Germinal center (tissue), 1 donor: ENCODE results near the gene PC.

Experiments used
- DNase-seq: peaks from one replicate; pipeline ENCODE4 v3.0.0; 2012; ENCODE audit warnings: mixed read lengths, low spot score

Gene PC

DNA sequence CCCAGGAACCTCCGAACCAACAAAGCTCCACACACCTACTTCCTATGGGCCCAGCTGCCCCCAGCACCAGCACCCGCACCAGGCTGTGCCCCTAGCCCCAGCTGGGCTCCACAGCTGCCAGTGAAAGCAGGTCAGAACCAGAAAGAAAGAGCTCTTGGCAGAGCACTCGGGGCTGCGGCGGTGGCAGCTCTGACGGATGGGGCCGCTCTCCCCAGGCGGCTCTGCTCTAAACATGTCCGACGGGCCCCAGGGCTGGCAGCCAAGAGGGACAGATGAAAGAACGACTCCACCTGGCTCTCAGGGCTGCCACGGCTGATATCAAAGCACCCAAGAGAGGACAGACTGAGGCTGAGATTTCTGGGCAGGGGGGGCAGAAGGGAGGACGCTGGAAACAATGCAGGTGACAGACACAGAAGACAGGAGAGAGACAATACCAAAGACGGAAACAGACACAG lies 75.6 kb downstream of the PC start:
- DNase-seq, result no peak

DNA sequence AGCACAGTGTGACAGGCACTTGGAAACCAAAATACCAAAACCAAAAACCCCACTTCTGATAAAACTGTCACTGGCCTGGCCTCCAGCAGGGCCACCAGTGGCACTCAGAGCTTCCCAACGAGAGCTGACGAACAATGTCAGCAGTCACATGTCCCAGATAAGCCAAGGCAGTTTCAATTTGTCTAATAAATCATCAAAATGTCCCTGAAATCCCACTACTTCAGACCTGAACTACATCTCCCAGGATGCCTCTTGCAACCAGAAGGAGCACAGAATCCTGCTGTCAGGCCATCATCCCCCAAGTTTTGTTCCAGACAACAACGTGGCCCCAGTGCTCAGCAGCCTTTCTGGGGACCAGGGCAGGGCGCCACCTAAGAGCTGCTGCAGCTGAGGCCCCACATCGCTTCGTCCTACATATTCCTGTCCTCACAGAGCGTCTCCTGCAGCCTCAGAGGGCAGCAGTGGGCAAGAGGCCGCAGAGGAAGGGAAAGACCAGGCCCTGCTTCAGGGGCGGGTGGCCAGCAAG lies 76.2 kb downstream of the PC start:
- DNase-seq, result no peak

DNA sequence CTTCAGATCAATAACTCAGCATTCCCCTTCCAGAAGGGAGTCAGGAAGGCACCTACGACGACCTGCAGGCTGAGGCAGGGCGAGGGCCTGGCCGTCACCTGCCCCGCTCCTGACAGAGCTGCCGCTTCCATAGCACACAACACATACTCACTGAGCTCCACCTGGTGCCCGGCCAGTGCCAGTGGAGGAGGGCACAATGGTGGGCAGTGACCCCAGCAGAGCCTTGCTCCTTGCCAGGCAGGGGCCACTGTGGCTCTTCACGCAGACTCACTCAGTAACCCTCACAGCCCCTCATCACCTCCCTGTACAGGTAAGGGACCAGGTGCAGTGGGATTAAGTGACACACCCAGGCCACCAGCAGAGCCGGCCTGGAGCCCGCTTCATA lies 76.7 kb downstream of the PC start:
- no peak for DNase-seq

DNA sequence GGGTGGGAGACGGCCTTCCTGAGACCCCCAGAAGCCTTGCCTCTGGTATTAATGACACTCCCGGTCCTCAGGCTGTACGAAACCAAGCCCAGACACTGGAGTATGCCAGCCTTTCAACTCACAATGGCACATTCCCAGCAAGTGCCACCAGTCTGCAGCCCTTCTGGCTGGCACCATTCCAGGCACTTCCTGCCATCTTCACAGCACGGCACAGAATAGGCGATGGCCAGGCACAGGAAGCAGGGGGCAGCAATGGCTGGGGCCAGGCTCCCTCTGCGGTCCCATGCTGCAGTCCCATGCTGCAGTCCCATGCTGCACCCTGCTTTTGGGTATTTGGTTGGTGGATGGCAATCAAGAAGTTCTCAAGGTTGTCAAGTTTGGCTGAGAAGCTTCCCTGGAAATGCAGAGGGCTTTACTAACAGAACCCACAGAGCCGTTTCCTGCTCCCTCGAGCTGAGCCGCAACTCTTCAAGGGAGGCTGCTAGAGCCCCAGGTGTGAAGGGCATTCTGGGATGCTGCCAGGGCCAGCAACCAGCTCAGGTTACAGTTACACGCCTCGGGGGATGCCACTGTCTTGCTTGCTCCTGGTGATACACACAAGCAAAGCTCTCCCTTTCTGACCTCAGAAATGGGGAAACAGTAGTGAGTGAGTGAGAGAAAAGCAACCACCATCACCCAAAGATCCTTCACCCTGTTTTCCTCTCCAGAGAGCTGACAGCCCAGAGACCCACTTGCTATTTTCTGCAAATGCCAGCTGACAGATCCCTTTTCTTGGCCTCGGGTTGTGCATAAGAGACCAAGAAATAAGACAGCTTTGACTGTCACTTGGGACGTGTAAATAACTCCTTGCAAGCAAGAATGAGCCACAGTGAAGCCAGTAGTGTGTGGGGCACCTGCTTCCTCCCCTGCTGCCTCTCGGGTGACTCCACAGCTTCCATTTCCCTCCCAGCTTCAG lies 77.4 kb downstream of the PC start:
- no peak for DNase-seq

DNA sequence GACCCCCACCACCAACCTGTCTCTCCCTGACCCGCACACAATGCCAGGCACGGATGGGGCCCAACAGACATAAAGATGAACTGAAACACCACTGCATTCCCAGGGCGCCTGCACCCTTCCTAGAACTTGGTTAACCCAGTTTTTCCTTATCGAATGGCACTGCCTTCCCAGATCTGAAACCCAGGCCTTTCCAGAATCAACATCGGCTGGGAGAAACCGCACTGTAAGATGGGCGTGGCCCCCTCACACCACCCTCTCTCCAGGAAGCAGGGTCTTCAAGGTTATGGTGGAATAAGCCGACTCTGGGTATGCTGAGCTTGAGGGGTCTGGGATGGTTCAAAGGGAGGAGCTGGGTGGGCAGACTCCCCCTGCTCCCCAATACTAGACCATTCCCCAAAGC lies 78.2 kb downstream of the PC start:
- DNase-seq, result no peak

DNA sequence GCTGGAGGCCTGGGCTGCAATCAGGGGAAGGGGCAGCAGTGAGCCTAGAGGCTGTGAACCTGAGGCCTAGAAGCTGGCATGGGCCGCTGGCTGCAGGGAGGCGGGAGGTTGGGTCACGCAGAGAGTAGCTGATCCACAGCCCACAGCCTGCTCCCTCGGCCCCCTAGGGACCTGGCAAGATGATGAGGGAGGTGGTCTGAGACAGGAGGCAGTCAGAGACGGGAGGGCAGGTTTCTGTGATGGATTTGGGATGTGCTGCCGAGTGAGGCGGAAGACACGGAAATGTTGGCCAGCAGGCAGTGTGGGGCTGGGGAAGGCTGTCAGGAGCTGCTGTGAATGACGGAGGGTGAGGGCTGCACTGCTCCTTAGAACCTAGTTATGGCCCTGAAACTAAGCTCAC lies 78.6 kb downstream of the PC start:
- DNase-seq, result no peak

DNA sequence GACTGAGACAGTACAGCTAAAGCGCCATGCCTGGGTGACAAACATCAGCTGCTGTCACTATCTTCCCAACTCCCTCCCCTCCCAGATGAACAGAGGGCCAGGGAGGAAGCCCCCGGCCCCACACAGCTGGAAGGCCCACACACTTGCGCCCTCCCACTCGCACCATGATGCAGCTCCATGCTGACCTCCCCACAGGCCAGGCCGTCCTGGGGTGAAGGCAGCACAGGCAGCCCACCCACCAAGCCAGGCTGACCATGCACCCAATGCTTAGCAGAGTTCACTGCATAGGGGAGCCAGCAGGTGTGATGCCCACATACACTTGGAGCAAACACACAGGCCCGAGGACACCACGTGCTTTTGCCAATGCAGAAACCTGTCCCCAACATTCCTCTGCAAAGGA lies 79.2 kb downstream of the PC start:
- DNase-seq, result no peak

DNA sequence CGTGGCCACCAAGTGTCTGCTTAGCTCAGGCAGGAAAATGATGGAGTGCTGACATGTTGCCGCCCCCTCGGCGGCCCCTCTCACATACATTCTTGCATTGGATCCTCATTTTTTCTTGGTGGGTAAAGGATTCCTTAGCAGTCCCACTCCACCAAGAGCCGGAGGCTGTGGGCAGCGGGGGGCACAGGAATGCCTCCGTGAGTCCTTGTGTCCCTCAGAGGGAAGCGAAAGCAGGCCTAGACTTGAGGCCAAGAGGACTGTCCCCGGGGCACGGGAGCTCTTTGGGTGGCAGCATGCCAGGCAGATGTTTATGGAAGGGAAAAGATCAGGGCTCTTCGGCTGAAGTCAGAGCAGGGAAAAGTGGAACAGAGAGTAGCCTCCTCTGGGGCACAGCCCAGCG lies 79.7 kb downstream of the PC start:
- no peak for DNase-seq

DNA sequence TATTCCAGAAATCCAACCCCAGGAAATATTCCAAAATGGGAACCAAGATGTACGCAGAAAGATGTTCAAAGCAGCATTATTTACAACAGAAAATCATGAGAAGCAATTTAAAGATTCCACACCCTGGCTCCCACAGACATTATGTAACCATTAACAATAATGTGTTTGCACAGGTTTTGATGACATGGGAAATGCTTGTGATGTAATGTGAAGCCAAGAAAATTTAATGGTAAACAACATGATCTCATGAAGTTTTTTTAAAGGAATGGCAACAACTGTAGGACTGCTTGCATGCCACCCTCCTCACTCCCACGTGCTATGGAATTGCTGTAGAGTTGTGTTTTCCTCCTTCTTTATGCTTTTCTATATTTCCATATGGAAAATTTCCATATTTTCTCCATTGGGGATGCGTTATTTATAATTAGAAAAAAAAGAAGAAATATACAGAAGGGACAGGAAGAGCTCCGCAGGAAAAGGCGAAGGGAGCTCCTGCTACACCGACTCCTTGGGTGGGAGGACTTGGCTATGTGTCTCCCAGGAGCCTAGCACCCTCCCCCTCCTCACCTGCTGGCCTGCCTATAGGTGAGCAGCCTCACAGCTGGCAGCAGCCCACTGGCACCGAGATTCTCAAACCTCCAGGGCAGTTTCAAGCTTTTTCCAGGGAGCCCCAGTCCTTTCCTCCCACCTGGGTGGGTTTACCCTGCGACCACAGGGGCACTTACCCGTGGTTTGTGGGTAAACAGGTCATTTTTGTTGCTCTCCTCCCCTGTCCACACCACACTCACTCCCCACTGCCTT lies 80.4 kb downstream of the PC start:
- no peak for DNase-seq

DNA sequence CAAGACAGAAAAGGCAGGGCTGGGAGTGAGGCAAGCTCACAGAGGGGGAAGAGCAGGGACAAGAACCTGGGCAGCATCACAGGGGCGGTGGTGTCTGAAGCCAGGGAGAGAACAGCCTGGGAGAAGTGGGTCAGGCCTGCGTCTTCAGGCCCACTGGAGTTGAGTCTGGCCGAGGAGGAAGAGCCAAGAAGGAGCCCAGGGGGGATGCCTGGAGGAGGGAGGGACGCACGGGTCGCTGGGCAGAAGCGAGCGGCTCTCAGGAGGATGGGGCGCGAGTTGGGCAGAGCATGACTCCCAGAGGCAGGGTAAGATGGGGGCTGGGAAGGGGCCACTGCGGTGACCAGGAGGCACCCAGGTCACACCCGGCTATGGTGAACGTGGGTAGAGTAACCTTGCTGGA lies 82.8 kb downstream of the PC start:
- DNase-seq, result no peak

DNA sequence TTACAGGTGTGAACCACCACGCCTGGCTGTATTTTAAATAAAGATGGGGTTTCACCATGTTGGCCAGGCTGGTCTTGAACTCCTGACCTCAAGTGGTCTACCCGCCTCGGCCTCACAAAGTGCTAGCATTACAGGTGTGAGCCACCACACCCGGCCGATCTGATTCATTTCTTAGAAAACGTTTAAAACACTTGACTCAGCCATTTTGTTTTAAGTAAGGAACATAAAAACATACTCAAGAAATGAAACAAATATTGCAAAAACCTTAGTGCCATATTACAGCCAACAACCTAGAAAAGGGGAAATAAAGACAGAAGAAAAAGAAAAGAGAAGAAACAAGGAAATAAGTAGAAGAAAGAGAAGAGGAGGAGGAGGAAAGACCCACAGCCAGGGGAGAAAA lies 84.0 kb downstream of the PC start:
- no peak for DNase-seq

DNA sequence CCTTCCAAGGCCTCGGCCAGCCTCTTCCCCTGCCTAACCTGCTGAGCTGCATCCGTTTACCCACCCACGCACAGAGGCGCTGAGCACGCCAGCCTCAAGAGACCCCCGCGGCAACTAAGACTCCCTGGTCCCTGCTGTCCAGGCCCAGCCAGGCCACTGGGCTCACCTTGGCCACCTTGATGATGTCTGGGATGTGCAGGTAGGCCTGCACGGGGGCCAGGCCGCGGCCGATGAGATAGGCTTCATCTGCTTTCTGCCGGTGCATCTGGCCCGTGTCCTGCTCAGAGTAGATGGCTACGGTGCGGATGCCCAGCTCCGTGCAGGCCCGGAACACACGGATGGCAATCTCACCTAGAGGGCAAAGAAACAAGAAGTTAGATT lies 86.7 kb downstream of the PC start:
- DNase-seq, result no peak

DNA sequence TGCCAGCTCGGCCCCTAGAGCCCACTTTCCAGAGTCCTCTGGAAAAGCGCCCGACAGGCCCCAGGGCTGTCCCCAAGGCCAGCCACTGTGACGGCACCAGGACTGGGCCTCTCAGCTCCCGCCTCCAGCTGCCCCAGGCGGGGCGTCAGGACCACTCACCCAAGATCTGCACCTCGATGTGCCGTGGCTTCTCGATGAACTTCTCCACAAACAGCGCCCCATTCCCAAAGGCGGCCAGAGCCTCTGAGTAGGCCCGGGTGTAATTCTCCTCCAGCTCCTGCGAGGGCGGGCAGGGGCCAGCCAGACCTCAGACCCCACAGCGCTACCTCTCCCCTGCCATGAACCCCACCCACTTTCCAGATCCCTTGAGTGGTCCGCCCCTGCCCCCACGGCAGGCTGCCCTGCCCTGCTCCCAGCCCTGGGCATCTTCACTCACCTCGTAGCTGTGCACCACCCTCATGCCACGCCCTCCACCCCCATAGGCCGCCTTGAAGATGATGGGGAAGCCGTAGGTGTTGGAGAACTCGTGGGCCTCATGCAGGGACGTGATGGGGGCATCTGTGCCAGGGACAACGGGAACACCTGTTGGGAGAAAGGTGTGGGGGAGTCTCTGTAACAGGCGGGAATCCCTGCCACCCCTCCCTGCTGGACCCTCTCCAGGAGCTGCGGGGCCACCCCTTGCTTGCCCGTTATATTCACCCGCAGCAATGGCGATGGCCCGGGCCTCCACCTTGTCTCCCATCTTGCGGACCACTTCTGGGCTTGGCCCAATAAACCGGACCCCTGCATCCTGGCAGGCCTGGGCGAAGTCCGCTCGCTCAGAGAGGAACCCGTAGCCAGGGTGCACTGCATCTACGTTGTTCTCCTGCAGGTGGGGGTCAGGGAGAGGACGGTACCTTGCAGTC lies 87.3 kb downstream of the PC start:
- no peak for DNase-seq

DNA sequence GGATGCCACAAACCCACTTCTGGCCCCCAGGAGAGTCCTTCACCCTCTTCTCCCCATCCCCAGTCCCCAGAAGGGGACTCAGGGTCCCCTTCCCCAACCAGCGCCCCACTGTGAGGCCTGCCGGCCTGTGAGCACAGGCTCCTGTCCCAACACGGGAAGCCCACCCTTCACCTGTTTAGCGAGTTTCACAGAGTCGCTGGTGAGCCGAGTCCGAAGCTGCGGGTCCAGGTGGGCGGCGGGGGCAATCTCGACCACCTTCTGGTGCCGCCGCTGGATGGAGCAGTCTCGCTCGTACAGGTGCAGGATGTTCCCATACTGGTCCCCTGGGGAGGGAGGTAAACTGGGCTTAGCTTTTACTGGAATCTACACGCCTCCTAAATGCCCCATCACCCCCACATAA lies 88.1 kb downstream of the PC start:
- no peak for DNase-seq

DNA sequence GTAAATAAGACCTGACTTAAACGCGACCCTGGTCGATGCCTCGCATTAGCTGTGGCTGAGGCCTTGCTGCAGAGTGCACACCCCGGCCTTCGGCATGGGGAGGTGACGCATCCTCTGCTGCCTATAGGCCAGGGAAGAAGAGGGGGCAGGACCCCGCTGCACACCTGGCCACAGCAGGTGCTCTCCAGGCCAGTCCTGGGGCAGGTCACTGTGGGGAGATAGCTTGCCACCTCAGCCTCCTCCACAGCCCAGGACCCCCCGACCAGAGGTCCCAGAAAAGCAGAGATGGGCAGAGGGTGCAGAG lies 88.7 kb downstream of the PC start:
- no peak for DNase-seq

DNA sequence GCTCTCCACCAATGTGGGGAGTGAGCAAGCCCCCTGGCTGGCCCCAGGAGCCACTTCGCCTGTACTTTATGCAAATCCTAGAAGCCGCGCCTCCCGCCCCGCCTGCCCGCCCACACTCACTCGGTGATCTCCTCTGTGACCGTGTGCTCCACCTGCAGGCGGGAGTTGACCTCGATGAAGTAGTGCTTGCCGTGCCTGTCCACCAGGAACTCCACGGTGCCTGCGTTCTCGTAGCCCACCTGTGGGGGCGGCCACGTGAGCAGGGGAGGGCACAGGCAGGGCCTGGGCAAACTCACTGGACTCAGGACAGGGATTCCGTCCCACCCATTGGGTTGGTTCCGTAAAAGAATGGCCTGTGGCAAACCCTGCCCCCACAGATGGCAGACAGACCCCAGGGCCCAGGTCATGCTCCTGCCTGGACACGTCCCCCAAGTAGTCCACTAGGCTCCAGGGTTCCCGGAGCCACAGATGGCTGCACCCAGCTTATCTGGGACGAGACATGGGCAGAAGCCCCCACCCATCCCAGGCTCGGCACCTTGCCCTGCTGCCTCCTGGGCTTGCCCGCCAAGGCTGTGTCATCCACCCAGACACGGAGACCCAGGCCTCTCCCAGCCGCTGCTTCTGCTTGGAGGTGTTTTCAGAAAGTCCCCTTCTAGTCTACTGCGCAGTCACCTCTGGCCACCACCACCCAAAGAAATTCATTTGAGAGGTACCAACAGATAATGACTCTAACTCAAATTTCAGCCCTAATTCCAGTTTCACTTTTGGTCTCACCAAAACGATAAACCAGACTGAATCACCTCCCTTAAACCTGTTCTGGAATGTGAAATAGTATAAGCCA lies 89.2 kb downstream of the PC start:
- DNase-seq, result peak; percentile 90

DNA sequence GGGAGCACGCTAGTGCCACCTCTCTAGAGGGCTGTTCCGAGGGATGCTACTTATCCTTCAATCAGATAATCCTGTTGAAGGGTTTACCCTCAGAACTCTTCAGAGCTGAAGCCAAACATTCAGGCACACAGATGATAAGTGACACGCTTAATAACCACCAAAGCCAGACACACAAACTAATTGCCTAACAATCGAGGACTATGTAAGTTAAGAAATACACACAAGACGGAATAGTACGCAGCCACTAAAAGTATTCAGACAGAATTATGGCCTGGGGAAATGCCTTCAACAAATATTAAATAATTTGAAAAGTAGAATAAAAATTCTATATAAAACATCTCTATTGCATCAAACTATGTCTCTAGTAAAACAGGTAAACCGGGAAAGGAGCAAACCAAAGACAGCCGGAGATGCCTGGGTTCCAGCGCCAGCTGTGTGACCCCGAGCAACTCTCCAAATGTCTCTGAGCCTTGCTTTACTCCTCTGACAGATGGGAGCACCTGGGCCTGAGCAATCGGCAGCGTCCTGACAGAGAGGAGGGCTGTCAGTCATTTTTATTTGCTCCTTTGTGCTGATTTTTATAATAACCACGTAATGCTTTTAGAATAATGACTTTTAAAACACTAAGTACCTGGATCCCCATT lies 90.0 kb downstream of the PC start:
- no peak for DNase-seq

DNA sequence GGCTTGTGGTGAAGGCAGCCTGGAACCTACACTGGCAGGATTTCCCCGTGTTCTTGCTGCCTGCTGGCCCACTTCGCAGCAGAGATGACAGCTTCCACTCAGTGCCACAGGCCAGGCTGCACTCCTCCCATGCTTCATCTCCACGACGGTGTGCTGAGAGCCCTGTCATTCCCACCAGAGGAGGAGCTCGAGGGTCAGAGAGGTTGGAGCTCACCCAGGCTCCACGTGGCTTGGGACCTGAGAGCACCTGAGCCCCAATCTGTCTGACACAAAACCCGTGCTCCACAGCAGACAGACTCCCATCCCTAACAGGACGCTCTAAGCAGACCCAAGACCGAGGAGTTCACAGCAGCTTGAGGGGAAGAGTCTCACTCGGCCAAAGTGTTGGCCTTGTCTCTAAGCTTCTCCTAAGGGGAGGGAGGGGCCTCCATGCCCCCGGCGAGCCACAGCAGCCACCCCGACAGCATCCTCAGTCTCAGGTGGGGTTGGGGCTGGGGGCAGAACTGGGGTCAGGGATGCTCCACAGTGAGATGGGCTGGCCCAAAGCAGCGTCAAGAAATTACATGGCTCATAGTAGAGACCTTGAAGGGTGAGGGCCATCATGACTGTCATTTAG lies 90.7 kb downstream of the PC start:
- DNase-seq, result no peak

DNA sequence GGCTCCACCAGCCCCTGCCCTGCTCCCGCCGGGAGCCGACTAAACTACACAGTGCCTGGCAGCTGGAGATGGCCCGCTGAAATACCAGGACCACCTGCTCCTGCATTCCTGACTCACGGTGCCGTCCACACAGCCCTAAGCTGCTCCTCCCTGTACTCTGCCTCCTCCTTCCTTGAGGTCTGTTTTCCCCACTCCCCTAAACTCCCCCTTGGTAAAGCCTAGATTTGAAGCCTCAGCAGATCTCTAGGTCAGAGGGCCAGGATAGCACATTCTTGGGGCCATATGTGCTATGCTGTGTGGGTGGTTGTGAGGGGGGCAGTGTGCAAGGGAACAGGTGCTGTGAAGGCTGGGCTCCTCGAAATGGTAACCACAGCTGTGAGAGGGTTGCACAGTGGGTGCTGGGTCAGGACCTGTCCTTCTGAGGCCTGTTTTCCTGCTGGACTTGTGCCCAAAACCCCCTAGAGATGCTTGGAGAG lies 91.6 kb downstream of the PC start:
- no peak for DNase-seq

DNA sequence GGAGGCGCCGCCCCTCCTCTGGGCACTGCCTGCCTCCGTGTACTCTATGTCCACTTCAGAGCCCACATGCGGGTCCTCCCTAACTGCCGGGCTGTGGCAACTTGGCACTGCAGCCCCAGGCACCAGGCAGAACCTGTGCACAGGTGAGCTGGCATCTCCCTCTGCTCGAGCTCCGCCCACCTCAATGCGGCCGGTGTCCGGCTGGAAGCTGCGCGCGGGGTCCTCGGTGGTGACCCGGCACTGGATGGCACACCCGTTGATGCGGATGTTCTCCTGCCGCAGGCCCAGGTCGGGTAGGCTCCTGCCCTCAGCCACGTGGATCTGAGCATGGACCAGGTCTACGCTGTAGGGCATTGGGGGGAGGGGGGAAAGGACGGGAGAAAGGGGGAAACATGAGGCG lies 92.2 kb downstream of the PC start:
- no peak for DNase-seq
